GM21737 (cell line): ENCODE data around the gene MOB2.

Source experiments
- ATAC-seq: cut with Tn5 transposase; IDR thresholded peaks from one replicate; pipeline ENCODE4 v1.9.1; 2021; ENCODE audit warnings: mild to moderate bottlenecking, moderate library complexity; ENCODE audit not compliant: unreplicated experiment

MOB2 gene

GRCh38 chr11:1473011-1473628 is 13.5 kb downstream of the MOB2 start:
- ATAC-seq: no peak

GRCh38 chr11:1472180-1473005 is 14.2 kb downstream of the MOB2 start:
- no peak for ATAC-seq

- no peak for ATAC-seq
Measured at GRCh38 chr11:1471736-1472135, 14.8 kb downstream of the MOB2 start.

- ATAC-seq: no peak
Measured at GRCh38 chr11:1470681-1471611, 15.6 kb downstream of the MOB2 start.

GRCh38 chr11:1469911-1470680 is 16.5 kb downstream of the MOB2 start:
- no peak for ATAC-seq

GRCh38 chr11:1469287-1469910 is 17.2 kb downstream of the MOB2 start:
- no peak for ATAC-seq

GRCh38 chr11:1468473-1469066 is 18.0 kb downstream of the MOB2 start:
- ATAC-seq: no peak

GRCh38 chr11:1468002-1468401 is 18.6 kb downstream of the MOB2 start:
- ATAC-seq: no peak

GRCh38 chr11:1467270-1467669 is 19.3 kb downstream of the MOB2 start:
- ATAC-seq: no peak

GRCh38 chr11:1466784-1467183 is 19.8 kb downstream of the MOB2 start:
- no peak for ATAC-seq

GRCh38 chr11:1463056-1463455 is 23.5 kb downstream of the MOB2 start:
- ATAC-seq: no peak

- ATAC-seq: no peak
Measured at GRCh38 chr11:1462698-1462975, 23.9 kb downstream of the MOB2 start.

GRCh38 chr11:1461826-1462697 is 24.5 kb downstream of the MOB2 start:
- ATAC-seq: no peak

- no peak for ATAC-seq
Measured at GRCh38 chr11:1460986-1461825, 25.4 kb downstream of the MOB2 start.

GRCh38 chr11:1460396-1460985 is 26.1 kb downstream of the MOB2 start:
- ATAC-seq: no peak

- no peak for ATAC-seq
Measured at GRCh38 chr11:1459764-1460395, 26.7 kb downstream of the MOB2 start.

- no peak for ATAC-seq
Measured at GRCh38 chr11:1459219-1459575, 27.4 kb downstream of the MOB2 start.
